ENCODE results near the gene TEAD1. TPM values are rescaled to one million over a fixed set of nuclear protein-coding genes. Genes with fewer than 3 reads are reported as not detected.

The TEAD1 gene
- polyA plus RNA-seq, 1 donor (not counting 4 experiments of a cell fraction or from before 2014, with no cell fraction given): 32.7 TPM

- no peak overlapping the region for H3K9ac ChIP-seq (ENCODE audit: control insufficient read depth, extremely low read depth, insufficient read depth, low read length)
- TF ChIP-seq EZH2 (IDR thresholded peaks at IDR 0.05; ENCODE audit: low read length): no peak
- no peak for TF ChIP-seq CTCF (optimal IDR thresholded peaks at IDR 0.05 in 1 of 3, IDR thresholded peaks at IDR 0.05 in 1 of 3, conservative IDR thresholded peaks at IDR 0.05 in 1 of 3; ENCODE audit: extremely low read depth in 1 of 3, insufficient read depth in 2 of 3, low read length in 3 of 3)
- no peaks in the 10 kb centered on the region for H3K27me3 ChIP-seq (ENCODE audit: control insufficient read depth, extremely low read depth, insufficient read depth, low read length)
- no peak for FAIRE-seq
- peaks cover 5 to 12% of the 10 kb centered on the region in 2 experiments for H3K36me3 ChIP-seq (ENCODE audit: control insufficient read depth in 2 of 2, extremely low read depth in 1 of 2, insufficient read depth in 2 of 2, low read length in 2 of 2)
- DNase-seq (ENCODE audit: low read depth, low spot score): no peak
- H3K9me1 ChIP-seq (ENCODE audit: control insufficient read depth, extremely low read depth, insufficient read depth, low read length): peaks cover 2% of the 10 kb centered on the region
- no peak overlapping the region for H3K4me2 ChIP-seq (ENCODE audit: control insufficient read depth, extremely low read depth, insufficient read depth, low read depth, low read length)
- dilution Hi-C loops (cut with MboI; ENCODE audit: extremely low pct_ligation_motif_present, low sequenced_read_pairs): no loop called here
- peaks cover 72% of the 10 kb centered on the region for H3K79me2 ChIP-seq (ENCODE audit: control insufficient read depth, insufficient read depth, low read length)
- no peaks in the 10 kb centered on the region for H4K20me1 ChIP-seq (ENCODE audit: control insufficient read depth, extremely low read depth, insufficient read depth, low read length)
- H3K27ac ChIP-seq (ENCODE audit: control insufficient read depth, insufficient read depth, low read length): no peak overlapping the region
- H2AFZ ChIP-seq (ENCODE audit: control insufficient read depth, low read length): no peak overlapping the region
- peaks cover 36% of the 10 kb centered on the region for H3K4me1 ChIP-seq (ENCODE audit: control insufficient read depth, extremely low read depth, insufficient read depth, low read length)
- no peak overlapping the region for H3K4me3 ChIP-seq (ENCODE audit: control insufficient read depth in 2 of 3, extremely low read depth in 1 of 3, insufficient read depth in 2 of 3, low read depth in 1 of 3, low read length in 3 of 3)
- no peaks in the 10 kb centered on the region for H3K9me3 ChIP-seq (ENCODE audit: control insufficient read depth, low read depth, low read length)
These were observed 92.8 kb downstream of the TEAD1 start for GRCh38 chr11:12767027-12767426.

GRCh38 chr11:12767577-12767976 is 93.4 kb downstream of the TEAD1 start:
- no peak for DNase-seq (ENCODE audit: low read depth, low spot score)
- no peak for FAIRE-seq
- no peaks in the 10 kb centered on the region for H3K27me3 ChIP-seq (ENCODE audit: control insufficient read depth, extremely low read depth, insufficient read depth, low read length)
- dilution Hi-C loops (cut with MboI; ENCODE audit: extremely low pct_ligation_motif_present, low sequenced_read_pairs): no loop called here
- H3K4me1 ChIP-seq (ENCODE audit: control insufficient read depth, extremely low read depth, insufficient read depth, low read length): peaks cover 39% of the 10 kb centered on the region
- no peaks in the 10 kb centered on the region for H3K9me3 ChIP-seq (ENCODE audit: control insufficient read depth, low read depth, low read length)
- no peak overlapping the region for H3K4me2 ChIP-seq (ENCODE audit: control insufficient read depth, extremely low read depth, insufficient read depth, low read depth, low read length)
- no peaks in the 10 kb centered on the region for H4K20me1 ChIP-seq (ENCODE audit: control insufficient read depth, extremely low read depth, insufficient read depth, low read length)
- TF ChIP-seq CTCF (optimal IDR thresholded peaks at IDR 0.05 in 1 of 3, IDR thresholded peaks at IDR 0.05 in 1 of 3, conservative IDR thresholded peaks at IDR 0.05 in 1 of 3; ENCODE audit: extremely low read depth in 1 of 3, insufficient read depth in 2 of 3, low read length in 3 of 3) (no peak), EZH2 (IDR thresholded peaks at IDR 0.05; ENCODE audit: low read length) (no peak)
- H3K4me3 ChIP-seq (ENCODE audit: control insufficient read depth in 2 of 3, extremely low read depth in 1 of 3, insufficient read depth in 2 of 3, low read depth in 1 of 3, low read length in 3 of 3): no peak overlapping the region
- H3K36me3 ChIP-seq (ENCODE audit: control insufficient read depth in 2 of 2, extremely low read depth in 1 of 2, insufficient read depth in 2 of 2, low read length in 2 of 2): peaks cover 5 to 12% of the 10 kb centered on the region in 2 experiments
- H3K27ac ChIP-seq (ENCODE audit: control insufficient read depth, insufficient read depth, low read length): no peak overlapping the region
- no peak overlapping the region for H3K9ac ChIP-seq (ENCODE audit: control insufficient read depth, extremely low read depth, insufficient read depth, low read length)
- H3K9me1 ChIP-seq (ENCODE audit: control insufficient read depth, extremely low read depth, insufficient read depth, low read length): peaks cover 2% of the 10 kb centered on the region
- H3K79me2 ChIP-seq (ENCODE audit: control insufficient read depth, insufficient read depth, low read length): peaks cover 72% of the 10 kb centered on the region
- H2AFZ ChIP-seq (ENCODE audit: control insufficient read depth, low read length): no peak overlapping the region
